ENCODE data around the gene SPDYC.

DNA sequence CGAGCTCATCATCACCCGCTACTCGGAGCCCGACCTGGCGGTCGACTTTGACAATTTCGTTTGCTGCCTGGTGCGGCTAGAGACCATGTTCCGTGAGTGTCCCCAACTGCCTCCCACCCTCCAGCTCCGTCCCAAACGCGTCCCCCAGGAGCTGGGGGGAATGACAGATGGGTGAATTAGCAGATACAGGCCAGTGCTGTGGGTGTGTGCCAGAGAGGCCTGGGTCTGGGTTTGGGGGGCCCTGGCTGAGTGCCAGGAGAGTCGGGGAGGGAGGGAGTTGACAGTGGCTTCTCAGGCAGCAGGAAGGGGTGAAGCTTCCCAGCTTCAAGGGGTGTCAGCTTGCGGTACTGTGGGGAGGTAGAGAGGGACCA, 40.3 kb downstream of the SPDYC start:
- TF ChIP-seq, protein P1, sequence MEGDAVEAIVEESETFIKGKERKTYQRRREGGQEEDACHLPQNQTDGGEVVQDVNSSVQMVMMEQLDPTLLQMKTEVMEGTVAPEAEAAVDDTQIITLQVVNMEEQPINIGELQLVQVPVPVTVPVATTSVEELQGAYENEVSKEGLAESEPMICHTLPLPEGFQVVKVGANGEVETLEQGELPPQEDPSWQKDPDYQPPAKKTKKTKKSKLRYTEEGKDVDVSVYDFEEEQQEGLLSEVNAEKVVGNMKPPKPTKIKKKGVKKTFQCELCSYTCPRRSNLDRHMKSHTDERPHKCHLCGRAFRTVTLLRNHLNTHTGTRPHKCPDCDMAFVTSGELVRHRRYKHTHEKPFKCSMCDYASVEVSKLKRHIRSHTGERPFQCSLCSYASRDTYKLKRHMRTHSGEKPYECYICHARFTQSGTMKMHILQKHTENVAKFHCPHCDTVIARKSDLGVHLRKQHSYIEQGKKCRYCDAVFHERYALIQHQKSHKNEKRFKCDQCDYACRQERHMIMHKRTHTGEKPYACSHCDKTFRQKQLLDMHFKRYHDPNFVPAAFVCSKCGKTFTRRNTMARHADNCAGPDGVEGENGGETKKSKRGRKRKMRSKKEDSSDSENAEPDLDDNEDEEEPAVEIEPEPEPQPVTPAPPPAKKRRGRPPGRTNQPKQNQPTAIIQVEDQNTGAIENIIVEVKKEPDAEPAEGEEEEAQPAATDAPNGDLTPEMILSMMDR (conservative IDR thresholded peaks at IDR 0.05; ENCODE audit: low read depth, low read length) = no peak
- no peak for TF ChIP-seq EZH2 (IDR thresholded peaks at IDR 0.05; ENCODE audit: low read length, unreplicated experiment)

Measured in PC-3 (cell line).